Hematopoietic multipotent progenitor cell treated with erythropoietin and hydrocortisone succinate and interleukin-3 and kit ligand, for 8 days (in vitro differentiated cells): ENCODE data around the gene HIVEP1.

Experiments
- DNase-seq: peaks from one replicate; pipeline ENCODE4 v3.0.0-alpha.2; 2015

HIVEP1 gene

DNA sequence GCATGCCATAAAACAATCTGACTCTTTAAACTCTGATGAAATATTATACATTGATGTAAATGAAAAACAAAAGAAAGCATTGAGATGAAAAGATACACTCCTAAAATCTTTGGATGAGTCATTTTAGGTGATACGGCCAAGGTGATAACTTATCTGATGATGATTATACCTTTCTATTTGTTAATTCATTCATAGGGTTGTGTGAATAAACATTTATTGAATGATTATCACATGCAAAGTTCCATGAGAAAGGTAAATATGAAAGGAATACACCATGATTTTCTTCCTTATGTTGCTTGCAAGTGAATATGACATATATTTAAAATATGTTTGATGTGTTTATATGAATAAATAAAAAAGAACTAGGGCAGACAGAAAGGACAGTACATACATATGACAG lies 15.4 kb upstream of the HIVEP1 start:
- DNase-seq: no peak

DNA sequence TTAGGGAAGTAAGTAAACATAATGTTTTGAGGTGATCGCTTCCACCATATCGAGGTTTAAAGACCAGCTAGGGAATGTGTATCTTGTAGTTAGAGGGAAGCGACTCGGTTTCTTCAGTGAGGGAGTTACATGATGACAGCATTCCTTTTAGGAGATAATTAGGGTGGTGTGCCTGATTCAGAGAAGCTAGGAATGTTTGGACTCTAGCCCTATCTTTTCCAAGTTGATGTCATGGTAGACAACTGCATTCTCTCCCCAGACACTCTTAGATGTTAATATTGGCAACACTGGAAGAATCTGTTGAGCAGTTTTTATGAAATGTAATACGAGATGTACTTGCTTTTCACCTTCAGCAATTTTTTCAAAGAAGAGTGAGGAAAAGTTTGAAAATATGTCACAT lies 12.9 kb upstream of the HIVEP1 start:
- DNase-seq: no peak

DNA sequence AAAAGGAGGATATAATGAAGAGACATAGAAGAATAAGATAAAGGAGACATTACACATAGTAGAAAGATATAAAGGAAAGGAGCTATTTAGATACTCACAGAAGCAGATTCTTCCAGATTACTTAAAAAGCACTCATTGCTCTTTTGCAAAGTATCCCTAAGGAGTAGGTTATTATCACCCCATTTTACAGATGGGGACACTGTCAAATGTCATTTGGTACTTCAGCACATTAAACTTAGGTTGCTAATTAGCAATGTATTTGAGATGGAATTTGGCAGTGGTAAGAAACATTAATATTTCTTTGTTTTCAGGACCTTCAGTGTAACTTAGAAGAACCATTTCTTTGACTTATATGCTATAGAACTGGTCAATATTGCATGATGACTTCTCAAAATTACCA lies 11.9 kb upstream of the HIVEP1 start:
- no peak for DNase-seq

DNA sequence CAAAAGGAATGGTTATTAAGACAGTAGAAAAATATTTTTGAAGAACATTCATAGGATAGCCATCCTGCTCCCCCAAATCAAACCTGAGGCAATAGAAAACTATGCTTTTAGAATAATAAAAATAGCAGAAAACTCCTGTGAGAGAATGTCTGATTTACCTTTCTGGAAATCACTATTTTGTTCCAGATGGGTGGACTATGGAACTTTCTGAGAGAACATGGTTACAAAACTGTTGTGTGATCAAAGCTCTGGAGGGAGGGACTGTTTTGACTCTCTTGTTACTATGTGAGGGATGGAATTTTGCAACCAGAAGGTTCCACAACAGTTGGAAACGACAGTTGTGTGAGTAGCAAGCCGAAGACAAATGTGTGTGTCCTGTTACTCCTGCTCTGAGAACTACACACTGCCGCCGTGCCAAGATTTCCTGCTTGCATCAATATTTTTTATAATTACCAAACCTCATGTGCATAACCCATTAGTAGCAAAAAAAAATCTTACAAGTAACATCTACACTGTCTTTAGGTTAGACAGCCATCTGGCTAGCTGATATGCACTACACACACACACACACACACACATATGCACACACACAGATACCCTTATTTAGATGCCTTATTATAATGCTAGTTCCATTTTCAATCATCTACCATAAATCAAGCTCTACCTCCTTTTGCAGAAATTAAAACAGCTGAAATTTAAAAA lies 11.0 kb upstream of the HIVEP1 start:
- no peak for DNase-seq

DNA sequence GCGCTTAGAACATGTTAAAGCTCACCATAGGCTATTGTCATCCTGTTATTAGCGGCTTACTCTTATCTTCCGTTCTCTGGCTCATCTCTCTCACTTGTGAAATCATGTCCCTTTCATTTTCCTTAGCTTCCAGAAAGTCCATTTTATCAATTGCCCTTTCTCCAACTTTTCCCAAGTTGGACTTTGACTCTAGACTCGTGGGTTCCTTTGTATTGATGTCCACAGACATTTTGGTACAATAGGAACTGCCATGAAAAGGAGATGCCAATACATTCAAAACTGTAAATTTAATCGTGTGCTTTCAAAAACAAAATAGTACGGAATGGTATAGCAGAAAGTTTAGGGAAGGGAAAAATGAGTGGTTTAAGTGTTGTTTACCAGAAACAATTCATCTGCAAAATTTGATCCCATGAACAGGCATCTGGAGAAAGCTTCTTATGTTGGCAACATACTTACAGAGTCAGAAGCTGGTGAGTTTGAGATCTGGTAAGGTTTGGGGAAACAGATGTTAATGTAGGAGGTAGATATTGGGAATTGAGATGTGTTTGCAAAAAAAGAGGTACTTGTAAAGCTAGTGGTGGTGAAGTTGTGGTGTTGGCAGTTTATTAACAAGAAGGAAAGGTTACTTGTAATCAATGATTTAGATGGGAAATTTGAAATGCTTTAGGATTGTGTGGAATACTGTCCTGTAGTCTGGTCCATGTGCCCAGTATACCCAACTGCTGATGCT lies 10.2 kb upstream of the HIVEP1 start:
- no peak for DNase-seq

DNA sequence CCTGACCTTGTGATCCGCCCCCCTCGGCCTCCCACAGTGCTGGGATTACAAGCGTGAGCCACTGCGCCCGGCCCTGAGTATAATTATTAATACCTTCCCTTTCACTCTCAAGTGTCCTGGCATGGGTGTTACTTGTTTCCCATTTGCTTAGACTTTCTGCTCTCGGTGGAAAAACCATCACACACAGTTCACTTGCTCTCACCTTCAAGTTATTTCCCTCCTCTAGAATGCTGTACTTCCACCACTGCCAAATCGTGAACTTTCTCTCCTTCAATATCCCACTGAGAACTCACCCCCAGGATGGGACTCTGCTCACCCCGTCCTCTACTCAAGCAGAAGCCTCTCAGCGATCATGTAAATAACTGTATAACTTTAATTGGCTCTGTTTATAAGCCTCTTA lies 4.6 kb upstream of the HIVEP1 start:
- DNase-seq: no peak

DNA sequence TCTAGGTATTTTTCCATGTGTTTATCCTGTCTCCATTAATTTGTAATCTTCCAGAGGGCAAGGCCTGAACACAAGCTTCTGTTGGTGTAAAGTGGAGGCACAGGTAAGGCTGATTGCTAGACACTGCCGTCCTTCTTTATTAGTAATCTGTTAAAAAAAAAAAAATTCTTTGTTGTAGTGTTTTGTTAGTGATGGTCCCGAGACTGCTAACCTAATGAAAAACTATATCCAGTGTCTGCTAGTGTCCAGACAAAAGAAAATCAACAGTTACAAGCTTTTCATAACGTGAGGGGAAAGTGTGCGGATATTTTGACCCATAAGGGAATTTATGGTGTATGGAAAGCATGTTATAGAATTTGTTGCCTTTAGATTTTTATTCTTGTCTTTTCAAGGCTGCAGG lies 4.2 kb upstream of the HIVEP1 start:
- DNase-seq: no peak

DNA sequence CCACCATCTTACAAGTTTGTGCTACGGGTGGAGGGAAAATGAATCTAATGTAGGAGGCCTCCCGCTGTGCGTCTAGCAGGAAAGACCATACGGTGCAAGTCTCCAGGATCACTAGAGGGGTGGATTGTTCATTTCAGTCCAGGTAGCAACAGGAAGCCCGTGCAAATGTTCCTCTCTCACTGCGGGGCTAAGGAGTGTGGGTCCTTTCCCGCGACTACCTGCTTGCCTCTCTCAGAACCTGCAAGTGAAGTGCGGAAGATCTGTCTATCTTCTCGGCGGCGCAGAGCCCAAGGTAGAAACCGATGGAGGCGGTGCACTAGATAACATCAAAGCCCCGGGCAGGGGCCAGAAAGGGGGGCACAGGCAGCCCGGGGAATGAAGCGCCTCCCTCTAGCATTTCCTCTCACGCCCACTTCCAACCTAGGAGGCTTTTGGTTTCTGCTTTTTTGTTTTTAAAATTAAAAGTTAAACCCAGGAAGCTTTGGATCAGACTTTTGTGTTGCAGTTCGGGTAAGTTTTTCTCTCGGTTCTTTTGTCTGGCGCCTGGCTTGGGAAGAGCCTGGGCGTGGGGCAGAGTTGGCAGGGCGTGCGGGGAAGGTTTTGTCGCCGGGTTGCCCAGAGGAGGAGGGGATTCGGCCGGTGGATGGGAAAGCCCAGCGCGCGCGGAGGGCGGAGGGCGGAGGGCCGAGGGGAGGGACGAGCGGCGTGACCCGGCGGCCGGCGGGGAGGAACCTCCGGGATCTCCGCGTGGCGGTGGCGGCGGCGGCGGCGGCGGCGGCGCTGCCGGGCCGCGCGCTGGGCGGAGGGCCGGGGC lies 3.5 kb upstream of the HIVEP1 start:
- DNase-seq: peak; percentile 77

DNA sequence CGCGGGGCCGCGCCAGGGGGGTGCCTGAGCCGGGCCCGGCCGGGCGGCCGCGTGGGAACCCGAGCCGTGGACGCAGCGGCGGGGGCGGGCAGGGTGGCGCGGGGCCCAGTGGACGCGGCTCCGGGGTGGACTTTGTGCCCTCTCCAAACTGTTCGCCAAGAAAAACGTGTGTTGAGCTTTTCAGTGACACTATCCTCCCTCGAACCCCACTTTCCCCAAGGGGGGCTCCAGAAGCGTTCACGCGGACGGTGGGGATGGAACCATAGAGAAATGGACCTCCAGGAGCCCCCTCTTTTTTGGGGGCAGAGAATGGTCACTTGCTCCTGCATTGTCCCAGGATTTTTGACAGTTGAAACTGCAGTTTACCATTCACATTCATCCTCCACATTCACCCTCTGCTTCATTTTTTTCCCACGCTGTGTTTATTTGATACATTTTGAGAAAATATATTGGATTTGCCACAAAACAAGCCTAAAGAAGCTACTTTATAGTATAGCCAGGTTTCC lies 2.9 kb upstream of the HIVEP1 start:
- DNase-seq: peak; percentile 37

DNA sequence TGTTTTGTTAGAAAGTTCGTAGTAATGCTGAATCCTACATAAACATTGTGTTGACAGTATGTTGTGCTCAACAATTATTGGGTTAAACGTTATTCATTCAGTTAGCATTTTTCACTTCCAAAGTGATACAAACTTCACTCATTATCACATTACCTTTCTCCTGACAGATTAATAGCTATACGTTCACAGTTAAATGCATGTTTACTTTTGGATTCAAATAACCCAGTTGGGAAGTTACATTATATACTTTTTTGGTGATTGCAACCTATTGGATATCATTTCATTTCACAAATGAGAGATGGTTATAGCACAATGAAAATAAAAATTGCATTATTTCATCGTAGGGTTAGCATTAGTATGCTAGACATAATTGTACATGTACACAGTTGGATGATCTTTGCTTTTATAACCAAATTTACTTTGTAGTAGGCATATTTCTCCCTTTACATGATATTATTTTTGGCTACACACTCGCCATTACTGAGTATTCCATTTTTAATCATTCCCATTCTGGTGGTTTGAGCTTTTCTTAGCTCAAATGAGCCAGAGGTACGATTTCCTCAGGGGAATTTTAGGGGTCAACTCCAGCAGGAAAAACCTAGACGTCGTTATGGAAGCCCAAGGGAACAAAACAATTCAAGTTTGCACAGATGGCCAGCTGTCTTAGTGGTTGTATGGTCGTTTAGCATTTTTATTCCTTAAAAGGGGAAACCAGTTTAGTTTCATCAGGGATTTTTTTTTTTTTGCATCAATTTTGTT lies 2.1 kb upstream of the HIVEP1 start:
- peak; percentile 28 for DNase-seq

DNA sequence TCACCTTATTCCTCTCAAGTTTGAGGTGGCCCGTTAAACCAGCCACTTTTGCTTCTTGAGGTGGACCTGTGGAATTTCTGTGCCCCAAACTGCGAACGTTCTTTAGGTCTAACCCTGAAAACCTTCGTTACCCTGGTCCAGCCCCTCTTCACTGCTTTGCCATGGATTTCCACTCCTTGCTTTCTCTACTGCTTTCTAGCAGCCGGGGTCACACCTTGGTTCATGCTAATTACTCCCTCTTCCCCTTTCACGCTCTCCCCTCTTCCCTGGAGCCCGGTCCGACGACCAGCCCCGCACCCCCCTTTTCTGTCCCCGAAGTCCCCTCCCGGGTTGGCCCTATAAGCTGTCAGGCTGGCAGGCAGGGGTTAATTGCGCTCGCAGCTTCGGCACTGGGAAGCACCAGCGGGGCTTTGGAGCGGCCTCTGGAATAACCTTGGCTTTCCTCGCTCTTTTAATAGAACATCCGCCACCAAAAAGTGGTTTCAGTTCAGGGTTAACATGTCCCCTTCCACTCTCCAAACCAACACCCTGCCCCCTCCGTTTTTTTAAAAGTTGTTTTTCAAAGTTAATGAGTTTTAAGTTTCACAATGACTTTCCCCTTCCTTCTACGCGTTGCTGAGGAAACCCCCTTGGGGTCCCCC lies 1.4 kb upstream of the HIVEP1 start:
- peak; percentile 44 for DNase-seq

DNA sequence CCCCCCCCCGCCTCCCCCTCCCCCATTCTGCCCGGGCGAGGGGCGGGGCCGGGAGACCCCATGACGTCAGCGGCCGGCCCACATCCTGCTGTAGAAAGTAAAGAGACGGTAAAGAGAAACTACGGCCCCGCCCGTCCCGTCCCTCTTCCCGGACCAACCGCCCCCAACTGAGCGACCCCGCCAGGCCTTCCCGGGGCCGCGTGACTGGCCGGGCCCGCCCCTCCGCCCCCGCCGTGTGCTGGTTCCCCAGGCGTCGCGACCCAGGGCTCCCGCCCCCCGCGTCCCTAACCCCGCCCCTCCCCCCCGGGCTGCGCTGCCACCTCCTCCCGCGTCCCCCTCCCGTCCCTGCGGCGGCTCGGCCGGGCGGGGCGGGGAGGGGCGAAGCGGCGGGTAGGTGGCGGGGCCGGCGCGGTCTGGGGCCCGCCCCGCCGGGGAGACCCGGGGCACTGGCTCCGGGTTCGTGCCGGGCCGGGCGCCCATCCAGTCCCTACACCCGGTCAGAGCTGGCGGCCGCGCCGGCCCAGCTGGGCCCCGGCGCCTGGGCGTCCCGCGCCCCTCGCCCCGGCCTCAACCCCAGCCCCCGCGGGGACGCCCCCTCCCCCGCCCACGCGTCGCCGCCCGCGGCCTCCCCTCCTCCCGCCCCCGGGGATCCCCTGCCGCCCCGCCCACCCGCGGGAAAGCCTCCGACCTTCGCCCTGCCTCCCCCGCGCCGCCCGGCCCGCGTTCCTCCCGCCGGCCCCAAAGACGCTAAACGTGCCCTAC lies 655 bp upstream of the HIVEP1 start:
- DNase-seq: peak; percentile 94

DNA sequence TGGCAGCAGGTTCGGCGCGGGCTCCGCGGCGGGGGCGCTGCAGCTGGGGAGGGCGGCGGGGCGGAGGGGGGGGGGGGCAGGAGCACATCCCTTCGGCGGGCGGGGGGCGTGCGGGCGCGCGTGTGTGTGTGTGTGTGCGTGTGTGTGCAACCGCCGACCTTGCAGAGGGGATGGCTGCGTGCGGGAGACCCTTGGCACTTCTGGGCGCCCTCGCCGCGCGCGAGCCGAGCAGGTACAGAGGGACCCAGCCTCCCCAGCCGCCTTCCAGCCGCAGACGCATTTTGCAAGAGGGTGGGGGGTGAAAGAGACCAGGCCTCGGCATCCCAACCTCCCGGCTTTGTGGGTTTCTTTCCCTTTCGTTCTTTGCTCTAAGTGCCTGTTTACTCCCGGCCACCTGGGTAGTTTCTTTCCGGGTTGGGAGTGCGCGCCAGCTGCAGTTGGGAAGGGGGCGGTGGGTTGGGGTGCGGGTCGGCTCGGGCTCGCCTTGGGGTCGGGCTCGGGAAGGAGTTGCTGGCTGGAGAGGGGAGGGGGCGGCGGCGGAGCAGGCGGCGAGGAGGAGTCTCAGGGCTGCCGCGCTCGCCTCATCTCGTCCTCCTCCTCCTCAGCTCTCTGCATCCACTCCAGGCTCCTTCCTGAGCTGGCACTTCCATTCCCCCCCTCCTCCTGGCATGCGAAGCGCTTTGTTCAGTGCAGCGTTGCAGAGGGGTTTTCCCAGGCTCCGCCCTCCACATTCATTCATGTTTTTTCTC lies 620 bp downstream of the HIVEP1 start:
- DNase-seq: peak; percentile 59

DNA sequence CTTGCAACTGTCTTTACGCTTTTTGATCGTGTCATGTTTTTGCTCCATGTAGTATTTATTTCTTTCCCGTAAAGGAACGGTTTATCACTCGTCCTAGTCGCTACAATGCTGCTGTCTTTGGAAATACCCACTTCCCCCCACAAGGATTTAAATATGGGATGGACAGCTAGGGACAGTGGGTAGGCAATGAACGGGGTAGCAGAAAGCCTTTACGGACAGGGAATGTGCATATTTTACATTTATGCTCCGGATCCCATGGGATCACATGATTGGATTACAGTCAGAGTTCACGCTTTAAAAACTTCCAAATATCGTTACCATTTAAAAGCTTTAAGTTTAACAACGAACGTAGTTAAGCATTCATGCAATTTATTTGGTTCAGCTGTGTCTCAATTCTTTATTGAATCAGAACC lies 1.2 kb downstream of the HIVEP1 start:
- no peak for DNase-seq

DNA sequence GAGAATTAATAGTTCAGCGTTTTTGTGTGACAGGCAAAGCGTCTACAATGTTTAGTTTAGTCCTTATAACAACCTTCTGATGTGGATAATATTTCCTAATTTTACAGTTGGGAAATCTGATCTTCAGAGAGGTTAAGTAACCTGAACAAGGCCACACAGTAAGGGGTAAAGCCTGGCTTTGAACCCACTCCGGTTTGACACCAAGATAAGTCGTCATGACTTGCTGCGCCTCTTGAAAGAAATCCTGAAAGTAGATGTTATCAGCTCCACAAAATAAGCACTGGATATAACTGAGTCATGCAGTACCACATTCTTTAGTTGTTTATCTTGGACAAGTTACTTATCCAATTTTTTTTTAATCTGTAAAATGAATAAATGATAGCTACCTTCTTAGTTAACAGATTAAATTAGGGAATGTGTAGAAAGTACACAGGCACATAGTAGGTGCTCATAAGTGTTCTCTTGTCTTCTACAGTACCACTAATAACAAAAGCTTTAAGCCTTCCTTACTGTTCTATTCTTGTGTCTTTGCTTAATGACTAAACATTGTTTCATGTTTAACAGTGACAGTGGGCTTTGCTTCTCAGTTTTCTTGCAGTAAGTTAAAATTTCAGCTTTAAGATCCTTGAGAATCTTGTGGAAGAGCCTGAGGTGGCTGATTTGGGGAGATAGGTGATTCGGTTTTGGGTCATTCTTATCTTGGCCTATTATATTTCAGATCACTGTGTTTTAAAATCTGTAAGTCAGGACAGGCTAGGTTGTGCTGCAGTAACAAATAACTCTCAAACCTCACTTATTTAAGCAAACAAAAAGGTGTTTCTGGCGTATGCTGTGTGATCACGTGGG lies 2.1 kb downstream of the HIVEP1 start:
- no peak for DNase-seq

DNA sequence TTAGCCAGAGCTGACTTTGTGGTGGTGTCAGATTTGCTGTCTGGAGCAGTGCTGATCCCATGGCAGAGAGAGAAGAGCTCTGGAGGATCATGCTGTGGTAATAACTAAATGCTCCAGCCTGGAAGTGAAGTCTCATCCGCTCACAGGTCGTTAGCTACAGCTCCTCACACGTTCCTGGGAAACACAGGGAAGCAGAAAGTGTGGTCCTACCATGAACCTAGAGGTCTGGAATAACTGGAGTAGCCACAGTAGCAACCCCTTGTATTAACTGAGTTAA lies 2.7 kb downstream of the HIVEP1 start:
- DNase-seq: no peak

DNA sequence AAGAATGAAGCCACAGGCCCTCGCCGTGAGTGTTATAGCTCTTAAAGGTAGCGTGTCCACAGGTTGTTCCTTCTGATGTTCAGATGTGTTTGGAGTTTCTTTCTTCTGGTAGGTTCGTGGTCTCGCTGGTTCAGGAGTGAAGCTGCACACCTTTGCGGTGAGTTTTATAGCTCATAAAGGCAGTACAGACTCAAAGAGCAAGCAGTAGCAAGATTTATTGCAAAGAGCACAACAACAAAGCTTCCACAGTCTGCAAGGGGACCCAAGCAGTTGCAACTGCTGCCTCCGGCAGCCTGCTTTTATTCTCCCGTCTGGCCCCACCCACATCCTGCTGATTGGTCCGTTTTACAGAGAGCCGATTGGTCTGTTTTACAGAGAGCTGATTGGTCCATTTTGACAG lies 5.2 kb downstream of the HIVEP1 start:
- no peak for DNase-seq

DNA sequence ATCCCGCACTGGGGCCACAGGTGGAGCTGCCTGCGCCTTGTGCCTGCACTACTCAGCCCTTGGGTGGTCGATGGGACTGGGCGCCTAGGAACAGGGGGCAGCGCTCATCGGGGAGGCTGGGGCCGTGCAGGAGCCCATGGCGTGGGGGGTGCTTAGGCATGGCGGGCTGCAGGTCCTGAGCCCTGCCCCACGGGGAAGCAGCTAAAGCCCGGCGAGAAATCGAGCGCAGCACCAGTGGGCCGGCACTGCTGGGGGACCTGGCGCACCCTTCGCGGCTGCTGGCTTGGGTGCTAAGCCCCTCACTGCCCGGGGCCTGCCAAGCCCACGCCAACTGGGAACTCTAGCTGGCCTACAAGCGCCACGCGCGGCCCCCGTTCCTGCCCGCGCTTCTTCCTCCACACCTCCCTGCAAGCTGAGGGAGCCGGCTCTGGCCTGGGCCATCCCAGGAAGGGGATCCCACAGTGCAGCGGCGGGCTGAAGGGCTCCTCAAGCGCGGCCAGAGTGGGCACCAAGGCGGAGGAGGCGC lies 5.8 kb downstream of the HIVEP1 start:
- DNase-seq: no peak

DNA sequence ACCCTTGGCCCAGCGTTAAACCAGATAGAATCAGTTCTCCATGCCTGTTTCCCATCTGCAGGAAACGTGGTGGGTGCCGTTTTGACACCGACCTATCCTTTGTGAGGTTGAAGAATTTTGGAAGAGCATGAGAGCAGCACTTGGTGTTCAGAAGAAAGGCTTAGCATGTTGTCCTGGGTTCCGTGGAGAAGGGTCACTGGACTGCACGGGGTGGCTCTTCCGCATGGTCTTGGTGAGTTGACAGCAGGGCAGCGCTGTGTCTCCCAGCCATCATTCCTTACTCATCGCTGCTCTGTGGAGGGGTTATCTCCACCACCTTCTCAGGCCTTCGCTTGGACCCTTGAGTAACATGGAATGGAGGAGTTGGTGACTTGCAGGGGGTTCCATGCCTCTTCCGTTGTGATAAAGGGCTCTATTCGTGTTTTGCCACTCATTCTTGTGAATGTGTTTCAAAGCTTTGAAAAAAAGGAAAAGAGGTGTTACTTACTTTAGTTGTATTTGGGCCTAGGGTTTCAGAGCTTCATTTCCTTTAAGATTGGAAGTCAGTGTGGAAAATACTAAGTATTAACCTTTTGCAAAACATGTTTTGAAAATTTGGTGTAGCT lies 8.2 kb downstream of the HIVEP1 start:
- no peak for DNase-seq
